OCI-LY7 (cell line): ENCODE results near the gene RPLP1. TPM values are rescaled to one million over a fixed set of nuclear protein-coding genes. Genes with fewer than 3 reads are reported as not detected.

Experiments used
- BruUV-seq: library from RNA; stranded (reverse); fragments of 400-500 nt; replicated peaks from 2 replicates; lab custom pipeline; 2021; lab: Mats Ljungman, UMichigan
- CTCF ChIA-PET: fragments of 300-600 bp; sonication (Branson Sonifier 250); formaldehyde crosslinking; loops from one replicate; lab custom pipeline; 2022; ENCODE audit warnings: antibody characterized with exemption; ENCODE audit not compliant: unreplicated experiment; lab: Charles Lee
- POLR2A ChIA-PET: fragments of 300-600 bp; sonication (Branson Sonifier 250); formaldehyde crosslinking; loops from one replicate; lab custom pipeline; 2022; ENCODE audit warnings: antibody characterized with exemption; lab: Charles Lee
- DNase-seq: peaks from one replicate; pipeline ENCODE4 v3.0.0-alpha.2; 2015; ENCODE audit warnings: low spot score
- H2AFZ ChIP-seq: fragments of 200-600 bp; sonication (generic), shearing (Covaris generic); 2 replicates; pipeline ENCODE4 v1.6.1; 2014; ENCODE audit warnings: mild to moderate bottlenecking, antibody characterized with exemption, low read length, moderate library complexity
- H3K27ac ChIP-seq: fragments of 200-600 bp; sonication (generic); 2 replicates; pipeline ENCODE4 v1.5.1; 2014; ENCODE audit warnings: mixed run types, low read depth, mild to moderate bottlenecking, moderate library complexity, low read length, inconsistent platforms; ENCODE audit not compliant: poor library complexity, severe bottlenecking
- H3K36me3 ChIP-seq: fragments of 200-600 bp; sonication (generic); 2 replicates; pipeline ENCODE4 v1.6.1; 2014; ENCODE audit warnings: mild to moderate bottlenecking, antibody characterized with exemption, low read length, moderate library complexity, mixed read lengths; ENCODE audit not compliant: insufficient read depth
- H3K4me1 ChIP-seq: fragments of 200-600 bp; sonication (generic); 2 replicates; pipeline ENCODE4 v1.5.1; 2014; ENCODE audit warnings: mild to moderate bottlenecking, low read length; ENCODE audit not compliant: insufficient read depth, poor library complexity, severe bottlenecking
- H3K4me2 ChIP-seq: fragments of 200-600 bp; sonication (generic); 2 replicates; pipeline ENCODE4 v1.6.1; 2014; ENCODE audit warnings: mild to moderate bottlenecking, low read length
- H3K4me3 ChIP-seq: fragments of 200-600 bp; sonication (generic); 2 replicates; pipeline ENCODE4 v1.5.1; 2014; ENCODE audit warnings: mild to moderate bottlenecking, low read depth, low read length; ENCODE audit not compliant: poor library complexity, severe bottlenecking
- H3K79me2 ChIP-seq: fragments of 200-600 bp; sonication (generic); 2 replicates; pipeline ENCODE4 v1.6.1; 2016; ENCODE audit warnings: low read depth, mild to moderate bottlenecking, low read length, moderate library complexity, mixed read lengths; ENCODE audit not compliant: insufficient read depth
- H3K9me2 ChIP-seq: fragments of 200-600 bp; sonication (generic); 2 replicates; pipeline ENCODE4 v1.6.1; 2016; ENCODE audit warnings: mild to moderate bottlenecking, low read length, mixed read lengths; ENCODE audit not compliant: insufficient read depth
- H3K9me3 ChIP-seq: fragments of 200-600 bp; sonication (generic); 2 replicates; pipeline ENCODE4 v1.6.1; 2014; ENCODE audit warnings: mild to moderate bottlenecking, mixed run types, low read length, mixed read lengths
- H4K20me1 ChIP-seq: fragments of 200-600 bp; sonication (generic); 2 replicates; pipeline ENCODE4 v1.6.1; 2014; ENCODE audit warnings: mild to moderate bottlenecking, antibody characterized with exemption, low read length, moderate library complexity, mixed read lengths; ENCODE audit not compliant: insufficient read depth
- EZH2phosphoT487 ChIP-seq: fragments of 200-600 bp; sonication (generic); IDR thresholded peaks from 2 replicates; pipeline ENCODE4 v1.6.1; 2018; ENCODE audit warnings: low read depth, borderline replicate concordance, mild to moderate bottlenecking, mixed run types, antibody characterized with exemption, low read length, moderate library complexity, mixed read lengths
- intact Hi-C: fragments of 100-400 bp; cut with micrococcal nuclease; formaldehyde crosslinking; loops from one replicate; pipeline ENCODE4 v1.10.0; 2022; ENCODE audit not compliant: unreplicated experiment
- total RNA-seq, 2 experiments: library from RNA; depleted of rRNA in 1 of 2; stranded (reverse); fragments of >200 nt in 1 of 2; shearing (Covaris generic) in 1 of 2; gene quantifications; 2 replicates each; pipeline ENCODE4 v1.2.3, GENCODE V29; 2014 to 2022
- TF ChIP-seq, protein P1 (sequence below): fragments of 200-600 bp; sonication (generic); conservative IDR thresholded peaks from 2 replicates; pipeline ENCODE4 v1.5.1; 2014; ENCODE audit warnings: mild to moderate bottlenecking, antibody characterized with exemption, low read length, moderate library complexity, mixed read lengths

The RPLP1 gene
- total RNA-seq, 2 experiments from 2014 or later, result 889 to 2,251 TPM

DNA sequence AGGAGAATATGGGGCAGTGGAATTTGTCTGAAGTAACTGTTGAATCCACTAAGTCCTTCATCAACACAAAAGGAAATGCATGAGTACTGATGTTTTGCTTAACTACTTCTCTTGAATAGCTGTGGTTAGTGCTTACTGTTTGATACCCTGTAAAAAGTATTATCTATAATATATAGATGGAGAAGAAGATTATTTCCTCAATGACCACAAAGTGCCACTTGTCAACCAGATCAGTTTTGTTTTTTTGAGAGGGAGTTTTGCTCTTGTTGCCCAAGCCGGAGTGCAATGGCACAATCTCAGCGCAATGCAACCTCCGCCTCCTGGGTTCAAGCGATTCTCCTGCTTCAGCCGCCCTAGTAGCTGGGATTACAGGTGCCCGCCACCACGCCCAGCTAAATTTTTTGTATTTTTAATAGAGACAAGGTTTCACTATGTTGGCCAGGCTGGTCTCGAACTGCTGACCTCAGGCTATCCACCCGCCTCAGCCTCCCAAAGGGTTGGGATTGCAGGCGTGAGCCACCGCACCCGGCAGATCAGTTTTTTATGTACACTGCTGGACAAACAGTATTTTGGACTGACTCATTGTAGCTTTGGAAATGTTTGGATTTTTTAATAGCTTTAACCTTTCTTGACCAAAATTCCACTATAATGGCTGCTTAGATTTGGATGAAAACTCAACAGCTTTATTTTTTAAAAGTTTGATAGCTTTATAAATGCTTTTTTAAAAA is 1.5 kb upstream of the RPLP1 start:
- CTCF ChIA-PET, result interaction anchor here (1.0 kb wide), 1 partner anchor 12 kb away, joined by 5 read pairs; no protein-coding TSS in a partner anchor
- H3K9me2 ChIP-seq, result no peaks in the 10 kb centered on the region
- H4K20me1 ChIP-seq, result peaks cover 30% of the 10 kb centered on the region
- TF ChIP-seq EZH2phosphoT487, result no peak
- TF ChIP-seq, protein P1, sequence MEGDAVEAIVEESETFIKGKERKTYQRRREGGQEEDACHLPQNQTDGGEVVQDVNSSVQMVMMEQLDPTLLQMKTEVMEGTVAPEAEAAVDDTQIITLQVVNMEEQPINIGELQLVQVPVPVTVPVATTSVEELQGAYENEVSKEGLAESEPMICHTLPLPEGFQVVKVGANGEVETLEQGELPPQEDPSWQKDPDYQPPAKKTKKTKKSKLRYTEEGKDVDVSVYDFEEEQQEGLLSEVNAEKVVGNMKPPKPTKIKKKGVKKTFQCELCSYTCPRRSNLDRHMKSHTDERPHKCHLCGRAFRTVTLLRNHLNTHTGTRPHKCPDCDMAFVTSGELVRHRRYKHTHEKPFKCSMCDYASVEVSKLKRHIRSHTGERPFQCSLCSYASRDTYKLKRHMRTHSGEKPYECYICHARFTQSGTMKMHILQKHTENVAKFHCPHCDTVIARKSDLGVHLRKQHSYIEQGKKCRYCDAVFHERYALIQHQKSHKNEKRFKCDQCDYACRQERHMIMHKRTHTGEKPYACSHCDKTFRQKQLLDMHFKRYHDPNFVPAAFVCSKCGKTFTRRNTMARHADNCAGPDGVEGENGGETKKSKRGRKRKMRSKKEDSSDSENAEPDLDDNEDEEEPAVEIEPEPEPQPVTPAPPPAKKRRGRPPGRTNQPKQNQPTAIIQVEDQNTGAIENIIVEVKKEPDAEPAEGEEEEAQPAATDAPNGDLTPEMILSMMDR, result no peak
- H3K36me3 ChIP-seq, result peaks cover 72% of the 10 kb centered on the region
- BruUV-seq, result no TSS peak
- H3K4me1 ChIP-seq, result peaks cover 27% of the 10 kb centered on the region
- H3K9me3 ChIP-seq, result no peaks in the 10 kb centered on the region
- H3K4me3 ChIP-seq, result peak overlapping the region; percentile 94
- POLR2A ChIA-PET, result interaction anchor here (0.7 to 5.0 kb wide), 8 partner anchors 8 to 1084 kb away, joined by 3 to 67 read pairs (median 7); partner anchors contain the start of gene KIF23
- intact Hi-C loops, result loop anchor here (5.0 to 10.0 kb wide), 2 partner anchors 636 to 646 kb away; partner anchors contain the start of gene TLE3
- no peak for DNase-seq
- H3K27ac ChIP-seq, result peak overlapping the region; percentile 92
- peak overlapping the region; percentile 93 for H3K4me2 ChIP-seq
- H2AFZ ChIP-seq, result peak overlapping the region; percentile 94
- H3K79me2 ChIP-seq, result peaks cover 47% of the 10 kb centered on the region

DNA sequence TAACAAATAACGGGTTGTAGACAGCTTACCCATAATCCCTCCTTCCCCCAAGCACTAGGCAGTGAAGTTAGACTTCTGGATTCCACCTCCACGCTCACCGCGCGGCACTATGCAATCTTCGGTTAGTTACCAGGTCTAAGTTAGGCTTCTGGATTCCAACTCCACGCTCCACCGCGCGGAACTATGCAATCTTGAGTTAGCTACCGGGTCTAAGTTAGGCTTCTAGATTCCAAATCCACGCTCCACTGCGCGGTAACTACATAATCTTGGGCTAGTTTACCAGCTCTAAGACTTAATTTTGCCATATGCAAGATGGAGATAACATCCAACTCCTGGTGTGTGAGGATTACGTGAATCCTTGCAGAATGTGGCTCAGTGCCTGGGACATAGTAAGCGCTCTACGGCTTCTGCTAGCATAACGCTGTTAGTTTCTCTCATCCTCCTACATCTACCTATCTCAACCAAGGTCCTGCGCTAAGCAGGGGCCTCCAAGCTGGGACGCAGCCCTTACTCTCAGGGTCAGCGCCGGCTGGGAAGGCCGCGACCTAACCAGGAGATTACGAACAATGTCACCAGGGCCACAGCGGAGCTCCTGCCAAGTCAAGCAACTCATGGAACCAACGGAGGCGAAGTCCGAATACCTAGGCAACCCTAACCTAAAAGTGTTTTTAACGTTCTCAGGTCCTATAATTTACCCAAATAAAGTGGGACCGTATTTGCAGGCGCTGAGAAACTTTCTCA is 497 bp upstream of the RPLP1 start:
- Histone ChIP-seq H3K9me2 (no peaks in the 10 kb centered on the region), H3K27ac (peak overlapping the region; percentile 92), H2AFZ (peak overlapping the region; percentile 94), H3K9me3 (no peaks in the 10 kb centered on the region), H3K36me3 (peaks cover 72% of the 10 kb centered on the region), H3K4me3 (peak overlapping the region; percentile 94), H3K4me1 (peaks cover 27% of the 10 kb centered on the region), H4K20me1 (peaks cover 40% of the 10 kb centered on the region), H3K4me2 (peak overlapping the region; percentile 93), H3K79me2 (peaks cover 47% of the 10 kb centered on the region)
- CTCF ChIA-PET, result interaction anchor here (1.0 kb wide), 1 partner anchor 11 kb away, joined by 5 read pairs; no protein-coding TSS in a partner anchor
- DNase-seq, result peak; percentile 47
- intact Hi-C loops, result loop anchor here (1.0 to 10.0 kb wide), 4 partner anchors 38 to 645 kb away; partner anchors contain the start of genes GLCE, KIF23 and TLE3
- TSS peak; percentile 96 for BruUV-seq
- POLR2A ChIA-PET, result interaction anchor here (0.6 to 5.0 kb wide), 10 partner anchors 9 to 1051 kb away, joined by 3 to 67 read pairs (median 6); partner anchors contain the start of gene KIF23
- TF ChIP-seq EZH2phosphoT487, result no peak
- TF ChIP-seq, protein P1, result no peak
